Stromal cell of bone marrow (primary cell): Measurements from ENCODE around the gene ERBB4.
"Not testable (repeated sequence)": the region's sequence is repeated elsewhere in the genome, so short reads cannot be mapped to it uniquely, and the experiment has no call there.

Experiments
- DNase-seq: peaks from one replicate; pipeline ENCODE4 v3.0.0-alpha.2; 2012; ENCODE audit warnings: low read depth

Gene ERBB4

GRCh38 chr2:211729433-211729832, 809.2 kb downstream of the ERBB4 start:
- DNase-seq = no peak

GRCh38 chr2:211724933-211725332, 813.7 kb downstream of the ERBB4 start:
- DNase-seq = no peak

DNA sequence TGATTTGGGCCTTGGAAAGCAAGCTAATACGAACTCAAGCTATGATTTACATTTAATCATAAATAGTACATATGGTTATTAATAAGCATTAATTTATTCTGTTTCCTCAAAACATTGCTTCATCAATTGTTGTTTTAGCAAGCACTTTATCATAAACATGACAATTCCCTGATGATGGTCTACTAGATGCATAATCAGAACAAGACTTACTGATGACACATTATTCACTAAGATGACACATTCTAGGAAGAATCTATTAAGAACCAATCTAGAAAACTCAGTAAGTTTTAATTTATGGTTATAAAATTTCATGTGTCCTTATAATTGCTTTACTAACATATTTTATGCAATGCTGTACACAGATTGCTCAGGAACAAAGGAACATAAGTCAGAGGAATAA, 815.2 kb downstream of the ERBB4 start:
- no peak for DNase-seq

GRCh38 chr2:211722928-211723327, 815.7 kb downstream of the ERBB4 start:
- DNase-seq = no peak

DNA sequence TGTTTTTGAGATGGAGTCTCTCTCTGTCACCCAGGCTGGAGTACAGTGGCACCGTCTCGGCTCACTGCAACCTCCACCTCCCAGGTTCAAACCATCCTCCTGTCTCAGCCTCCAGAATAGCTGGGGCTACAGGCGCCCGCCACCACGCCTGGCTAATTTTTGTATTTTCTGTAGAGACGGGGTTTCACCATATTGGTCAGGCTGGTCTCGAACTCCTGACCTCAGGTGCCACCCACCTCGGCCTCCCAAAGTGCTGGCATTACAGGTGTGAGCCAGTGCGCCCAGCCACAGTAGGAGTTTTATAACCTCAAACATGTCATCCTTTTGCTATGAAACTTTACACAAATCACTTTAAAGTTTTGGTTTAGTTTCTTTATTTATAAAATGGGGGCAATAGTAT, 816.7 kb downstream of the ERBB4 start:
- not testable (repeated sequence) for DNase-seq

GRCh38 chr2:211709389-211709788, 829.2 kb downstream of the ERBB4 start:
- DNase-seq = no peak

DNA sequence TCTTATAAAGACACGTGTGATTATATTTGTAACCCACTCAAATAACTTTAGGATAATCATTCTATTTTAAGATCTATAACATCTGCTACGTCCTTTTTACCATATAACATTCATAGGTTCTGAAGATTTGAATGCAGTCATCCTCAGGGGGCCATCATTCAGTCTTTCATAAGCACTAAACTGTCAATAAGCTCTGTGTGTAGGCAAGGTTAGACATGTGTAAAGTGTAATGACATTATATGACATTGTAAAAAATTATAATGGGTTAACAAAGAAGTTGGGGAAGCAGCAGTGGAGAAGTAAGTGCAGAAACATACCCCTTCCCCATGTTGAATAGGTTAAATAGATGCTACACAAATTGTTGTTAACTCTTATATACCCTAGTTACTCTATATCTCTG, 845.9 kb downstream of the ERBB4 start:
- no peak for DNase-seq

- no peak for DNase-seq
Observed at GRCh38 chr2:211690736-211691135, 847.9 kb downstream of the ERBB4 start.

- DNase-seq = no peak
Observed at GRCh38 chr2:211688196-211688595, 850.4 kb downstream of the ERBB4 start.

DNA sequence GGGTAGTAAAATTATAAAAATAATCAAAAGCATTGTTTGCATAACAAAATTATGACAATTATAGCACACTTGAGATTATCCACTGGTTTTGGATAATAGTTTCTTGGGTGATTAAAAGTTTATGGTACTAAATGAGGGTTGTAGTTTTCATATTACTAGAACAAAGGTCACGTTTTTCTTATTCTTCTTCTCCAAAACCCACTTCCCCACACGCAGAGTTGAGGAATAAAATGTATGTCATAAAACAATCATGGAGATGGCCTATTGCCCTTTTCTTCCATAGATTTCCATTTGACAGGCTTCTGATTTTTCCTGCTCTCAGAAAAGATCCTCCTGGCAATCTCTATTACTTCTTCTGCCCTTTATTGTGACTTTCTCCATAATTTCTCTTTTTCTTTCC, 863.9 kb downstream of the ERBB4 start:
- DNase-seq = no peak

DNA sequence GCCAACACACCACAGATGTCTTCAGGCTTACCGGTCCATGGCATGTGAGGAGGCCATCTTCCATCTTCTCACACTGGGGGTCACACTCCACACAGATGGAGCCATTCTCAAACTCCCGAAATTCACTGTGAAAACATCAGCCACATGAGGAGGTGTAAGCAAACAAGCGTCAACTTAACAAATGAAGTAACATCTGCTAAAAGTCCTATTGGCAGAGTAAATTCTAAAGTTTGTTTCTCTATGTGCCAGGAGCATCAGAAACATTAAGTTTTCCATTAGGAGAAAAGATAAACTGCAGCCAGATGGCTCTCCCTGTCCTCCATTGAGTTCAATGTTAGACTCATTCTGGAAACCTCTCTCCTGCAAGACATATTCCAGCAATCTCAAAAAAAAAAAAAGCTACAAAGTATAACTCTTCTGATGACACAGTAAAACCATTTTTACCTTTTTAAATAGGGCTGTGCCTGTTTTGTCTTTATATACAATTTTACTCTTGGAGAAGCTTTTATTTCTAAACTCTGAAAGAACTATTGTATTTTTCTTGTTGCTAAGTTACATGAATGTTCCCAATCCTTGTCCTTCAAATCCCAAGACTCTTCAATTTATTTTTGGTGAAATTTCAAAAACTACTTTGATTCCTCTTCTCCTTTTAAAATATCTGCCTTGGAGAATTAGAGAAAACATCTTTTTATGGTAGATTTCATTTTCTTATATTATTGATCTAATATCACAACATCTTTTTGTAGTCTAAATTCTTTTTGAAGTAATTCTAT, 865.3 kb downstream of the ERBB4 start:
- DNase-seq = no peak

DNA sequence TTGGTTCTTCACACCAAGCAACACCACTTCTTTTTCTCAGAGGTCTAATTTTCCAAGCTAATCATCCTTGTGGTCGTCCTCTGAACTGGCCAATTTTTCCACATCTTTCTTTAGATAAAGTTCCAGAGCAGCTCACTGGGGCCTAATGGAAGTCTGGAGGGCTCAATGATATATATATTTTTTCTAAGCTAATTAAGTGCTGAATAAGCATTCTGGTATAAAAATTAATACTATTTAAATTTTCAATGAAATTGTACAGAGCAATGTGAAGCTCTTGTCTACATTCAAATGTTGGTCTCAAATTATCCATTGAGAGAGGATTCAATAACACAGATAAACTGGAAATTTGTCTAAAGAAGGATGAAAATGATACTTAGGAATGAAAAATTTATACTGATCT, 866.6 kb downstream of the ERBB4 start:
- no peak for DNase-seq

- no peak for DNase-seq
Observed at GRCh38 chr2:211665299-211665698, 873.3 kb downstream of the ERBB4 start.

DNA sequence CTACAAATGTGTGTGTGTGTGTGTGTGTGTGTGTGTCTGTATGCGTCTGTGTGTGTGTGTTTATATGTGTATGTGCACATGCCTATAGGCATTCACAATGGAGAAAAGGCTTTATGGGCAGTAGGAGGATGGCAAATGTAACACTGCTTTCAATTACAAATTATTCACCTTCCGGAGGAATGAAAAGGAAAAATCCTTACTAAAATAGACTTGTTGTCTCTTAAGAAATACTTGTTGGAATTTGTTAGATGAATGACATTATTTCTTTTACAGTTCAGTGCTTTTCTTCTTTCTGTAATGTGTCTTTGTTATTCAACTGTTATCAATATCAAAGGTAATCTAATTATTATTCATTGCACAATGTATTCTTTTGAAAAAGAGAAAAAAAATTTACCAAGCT, 874.3 kb downstream of the ERBB4 start:
- no peak for DNase-seq

DNA sequence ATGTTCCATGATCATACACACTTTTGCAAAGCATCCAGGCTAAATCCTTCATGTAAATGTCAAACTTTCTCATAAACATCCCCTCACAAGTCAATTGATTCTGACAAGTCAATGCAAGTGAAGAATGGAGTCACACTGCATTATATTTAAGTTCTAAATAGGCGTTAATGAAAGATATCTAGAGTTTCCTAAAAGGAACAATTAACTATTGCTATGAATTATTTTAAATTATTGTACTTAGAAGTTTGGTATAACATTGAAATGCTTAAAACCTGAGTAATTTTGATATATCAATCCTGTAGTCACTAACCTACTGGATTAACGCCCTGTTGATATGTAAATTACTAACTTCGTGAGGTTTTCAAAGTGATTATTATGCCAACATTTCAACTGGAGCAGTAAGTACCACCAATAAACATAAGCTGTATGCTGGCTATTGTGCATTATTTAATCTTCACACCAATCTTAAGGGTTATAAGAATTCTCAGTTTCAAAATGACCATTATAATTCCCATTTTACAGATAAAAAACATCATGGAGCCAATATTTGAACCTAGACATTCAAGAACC, 884.3 kb downstream of the ERBB4 start:
- DNase-seq = no peak

DNA sequence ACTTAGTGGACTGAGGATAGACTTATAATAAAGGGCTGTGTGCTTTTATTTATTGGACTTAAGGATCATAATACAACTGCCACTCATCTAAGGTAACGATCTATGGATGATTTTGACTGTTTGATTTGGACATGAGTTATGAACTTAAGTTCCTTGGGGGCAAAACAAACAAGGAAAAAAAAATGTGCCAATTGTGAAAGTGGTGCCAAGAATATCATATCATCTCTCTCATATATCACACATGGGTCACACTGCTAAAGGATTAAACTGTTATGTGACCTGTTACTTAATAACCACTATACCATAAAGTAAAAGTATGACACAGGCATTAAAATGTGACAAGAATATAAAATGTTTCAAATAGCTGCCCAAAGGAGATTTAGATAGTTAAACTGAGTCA, 886.3 kb downstream of the ERBB4 start:
- DNase-seq = no peak

- no peak for DNase-seq
Observed at GRCh38 chr2:211649331-211649730, 889.3 kb downstream of the ERBB4 start.

GRCh38 chr2:211631503-211631902, 907.1 kb downstream of the ERBB4 start:
- no peak for DNase-seq

DNA sequence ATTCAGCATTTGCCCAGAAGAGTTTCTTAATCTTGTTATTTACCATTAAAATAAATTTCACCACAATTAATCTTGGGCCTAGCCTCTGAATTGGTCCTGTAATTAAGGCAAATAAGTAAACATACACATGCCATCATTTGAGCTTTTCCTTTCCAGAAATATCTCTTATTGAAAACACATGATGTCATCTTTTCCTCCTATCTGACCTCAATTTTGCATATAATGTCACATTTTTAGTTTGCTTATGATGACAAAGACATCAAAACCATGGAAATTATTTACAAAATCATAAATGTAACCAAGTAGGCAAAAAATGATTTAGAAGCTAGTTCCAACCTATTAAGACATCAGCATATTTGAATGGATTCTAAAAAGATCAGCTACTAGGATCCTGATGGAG, 915.5 kb downstream of the ERBB4 start:
- DNase-seq = no peak

GRCh38 chr2:211620986-211621385, 917.6 kb downstream of the ERBB4 start:
- DNase-seq = no peak

- no peak for DNase-seq
Observed at GRCh38 chr2:211617803-211618202, 920.8 kb downstream of the ERBB4 start.

- no peak for DNase-seq
Observed at GRCh38 chr2:211611621-211612020, 927.0 kb downstream of the ERBB4 start.

- no peak for DNase-seq
Observed at GRCh38 chr2:211611061-211611518, 927.5 kb downstream of the ERBB4 start.

GRCh38 chr2:211609127-211609526, 929.5 kb downstream of the ERBB4 start:
- no peak for DNase-seq
